MM.1S (cell line): ENCODE results near the gene TMEM80.
"Not testable (repeated sequence)": the region's sequence is repeated elsewhere in the genome, so short reads cannot be mapped to it uniquely, and the experiment has no call there.

Experiments used
- DNase-seq: peaks from one replicate; pipeline ENCODE4 v3.0.0-alpha.2; 2015
- H2AFZ ChIP-seq: fragments of 300-600 bp; sonication (generic); 2 replicates; pipeline ENCODE4 v1.6.0; 2016; ENCODE audit warnings: antibody characterized with exemption, low read length
- H3F3A ChIP-seq: fragments of 300-600 bp; sonication (generic); 2 replicates; pipeline ENCODE4 v1.6.1; 2016; ENCODE audit warnings: mild to moderate bottlenecking, antibody characterized with exemption, low read length, moderate library complexity, mixed read lengths; ENCODE audit not compliant: insufficient read depth
- H3K27ac ChIP-seq: fragments of 300-600 bp; sonication (generic); 2 replicates; pipeline ENCODE4 v1.5.1; 2016; ENCODE audit warnings: mild to moderate bottlenecking, low read length
- H3K27me3 ChIP-seq: fragments of 300-600 bp; sonication (generic); replicated peaks from 2 replicates; pipeline ENCODE4 v1.6.0; 2016; ENCODE audit warnings: low read length; ENCODE audit not compliant: insufficient read depth
- H3K36me3 ChIP-seq: fragments of 300-600 bp; sonication (generic); replicated peaks from 2 replicates; pipeline ENCODE4 v1.6.1; 2016; ENCODE audit warnings: mild to moderate bottlenecking, low read length, mixed read lengths; ENCODE audit not compliant: insufficient read depth
- H3K4me1 ChIP-seq: fragments of 300-600 bp; sonication (generic); 2 replicates; pipeline ENCODE4 v1.6.1; 2016; ENCODE audit warnings: low read length, mixed read lengths
- H3K4me2 ChIP-seq: fragments of 300-600 bp; sonication (generic); 2 replicates; pipeline ENCODE4 v1.6.0; 2016; ENCODE audit warnings: low read depth, low read length
- H3K4me3 ChIP-seq: fragments of 300-600 bp; sonication (generic); 2 replicates; pipeline ENCODE4 v1.5.1; 2016; ENCODE audit warnings: low read length, mixed read lengths
- H3K79me2 ChIP-seq: fragments of 300-600 bp; sonication (generic); 2 replicates; pipeline ENCODE4 v1.6.1; 2016; ENCODE audit warnings: mixed run types, low read length, mixed read lengths
- H3K9ac ChIP-seq: fragments of 300-600 bp; sonication (generic); 2 replicates; pipeline ENCODE4 v1.6.1; 2016; ENCODE audit warnings: low read length, mixed read lengths
- H3K9me2 ChIP-seq: fragments of 300-600 bp; sonication (generic); replicated peaks from 2 replicates; pipeline ENCODE4 v1.6.1; 2016; ENCODE audit warnings: mild to moderate bottlenecking, low read length, mixed read lengths; ENCODE audit not compliant: insufficient read depth
- H3K9me3 ChIP-seq: fragments of 300-600 bp; sonication (generic); replicated peaks from 2 replicates; pipeline ENCODE4 v1.6.1; 2016; ENCODE audit warnings: mild to moderate bottlenecking, low read length, mixed read lengths; ENCODE audit not compliant: insufficient read depth
- H4K20me1 ChIP-seq: fragments of 300-600 bp; sonication (generic); 2 replicates; pipeline ENCODE4 v1.6.1; 2016; ENCODE audit warnings: mild to moderate bottlenecking, low read length, moderate library complexity, mixed read lengths; ENCODE audit not compliant: insufficient read depth
- CTCF ChIP-seq: fragments of 300-600 bp; sonication (generic); IDR thresholded peaks from 2 replicates; pipeline ENCODE4 v1.5.1; 2016; ENCODE audit warnings: antibody characterized with exemption, low read length, mixed read lengths
- EZH2 ChIP-seq: fragments of 300-600 bp; sonication (generic); optimal IDR thresholded peaks from 2 replicates; pipeline ENCODE3; 2017; ENCODE audit warnings: low read depth, mild to moderate bottlenecking, antibody characterized with exemption, low read length, mixed read lengths
- EZH2phosphoT487 ChIP-seq: fragments of 300-600 bp; sonication (generic); IDR thresholded peaks from 2 replicates; pipeline ENCODE4 v1.6.1; 2018; ENCODE audit warnings: antibody characterized with exemption, low read length

Gene TMEM80

GRCh38 chr11:688681-689080 is 6.9 kb upstream of the TMEM80 start:
- H3K9me3 ChIP-seq: no peaks in the 10 kb centered on the region
- DNase-seq: no peak
- no peaks in the 10 kb centered on the region for H3K27me3 ChIP-seq
- peaks cover 43% of the 10 kb centered on the region for H3K79me2 ChIP-seq
- peaks cover 10% of the 10 kb centered on the region for H3F3A ChIP-seq
- H4K20me1 ChIP-seq: no peaks in the 10 kb centered on the region
- no peaks in the 10 kb centered on the region for H3K9me2 ChIP-seq
- peaks cover 14% of the 10 kb centered on the region for H3K4me1 ChIP-seq
- H3K9ac ChIP-seq: no peak overlapping the region
- TF ChIP-seq EZH2phosphoT487: no peak
- TF ChIP-seq EZH2: no peak
- no peak for TF ChIP-seq CTCF
- H3K36me3 ChIP-seq: peaks cover 3% of the 10 kb centered on the region; the same call in 1 of the 2 replicates
- H3K27ac ChIP-seq: no peak overlapping the region
- H3K4me3 ChIP-seq: no peak overlapping the region
- no peak overlapping the region for H2AFZ ChIP-seq
- H3K4me2 ChIP-seq: no peak overlapping the region

- no peak for DNase-seq
- no peaks in the 10 kb centered on the region for H3K36me3 ChIP-seq
- no peaks in the 10 kb centered on the region for H4K20me1 ChIP-seq
- no peak overlapping the region for H3K4me2 ChIP-seq
- H3K9ac ChIP-seq: no peak overlapping the region
- no peaks in the 10 kb centered on the region for H3K27me3 ChIP-seq
- peaks cover 15% of the 10 kb centered on the region for H3F3A ChIP-seq
- H3K4me1 ChIP-seq: peaks cover 20% of the 10 kb centered on the region
- H3K79me2 ChIP-seq: peaks cover 50% of the 10 kb centered on the region
- no peak overlapping the region for H3K4me3 ChIP-seq
- no peak overlapping the region for H2AFZ ChIP-seq
- no peaks in the 10 kb centered on the region for H3K9me3 ChIP-seq
- no peaks in the 10 kb centered on the region for H3K9me2 ChIP-seq
- TF ChIP-seq EZH2phosphoT487 (no peak), EZH2 (no peak), CTCF (no peak)
- no peak overlapping the region for H3K27ac ChIP-seq
These were observed 6.0 kb upstream of the TMEM80 start for GRCh38 chr11:689625-690024.

- peaks cover 50% of the 10 kb centered on the region for H3K79me2 ChIP-seq
- H3F3A ChIP-seq: peaks cover 15% of the 10 kb centered on the region
- H3K4me3 ChIP-seq, H2AFZ ChIP-seq, H3K9me2 ChIP-seq, H3K9me3 ChIP-seq, H3K27me3 ChIP-seq, DNase-seq, H3K9ac ChIP-seq, H3K4me2 ChIP-seq, H3K27ac ChIP-seq, H3K36me3 ChIP-seq, H4K20me1 ChIP-seq: not testable (repeated sequence)
- peaks cover 20% of the 10 kb centered on the region for H3K4me1 ChIP-seq
These were observed 5.4 kb upstream of the TMEM80 start for GRCh38 chr11:690244-690643.

- H3F3A ChIP-seq: peaks cover 18% of the 10 kb centered on the region
- no peak overlapping the region for H3K9ac ChIP-seq
- H3K79me2 ChIP-seq: peaks cover 51% of the 10 kb centered on the region
- H2AFZ ChIP-seq: no peak overlapping the region
- H4K20me1 ChIP-seq: no peaks in the 10 kb centered on the region
- H3K36me3 ChIP-seq: no peaks in the 10 kb centered on the region
- no peak overlapping the region for H3K4me3 ChIP-seq
- no peaks in the 10 kb centered on the region for H3K9me2 ChIP-seq
- H3K4me2 ChIP-seq: no peak overlapping the region
- H3K27me3 ChIP-seq: no peaks in the 10 kb centered on the region
- H3K4me1 ChIP-seq: peaks cover 20% of the 10 kb centered on the region
- no peak for TF ChIP-seq EZH2
- no peak for TF ChIP-seq CTCF
- no peak for TF ChIP-seq EZH2phosphoT487
- no peak overlapping the region for H3K27ac ChIP-seq
- no peaks in the 10 kb centered on the region for H3K9me3 ChIP-seq
- DNase-seq: no peak
These were observed 4.6 kb upstream of the TMEM80 start for GRCh38 chr11:690738-691633.
